ENCODE results near the gene ARHGAP1. TPM values are rescaled to one million over a fixed set of nuclear protein-coding genes. Genes with fewer than 3 reads are reported as not detected.

Gene ARHGAP1
- total RNA-seq, 1 donor from 2014 or later: 138 TPM

GRCh38 chr11:46640036-46640788 is 60.2 kb downstream of the ARHGAP1 start:
- DNase-seq (ENCODE audit: low spot score): no peak

GRCh38 chr11:46639197-46639839 is 61.1 kb downstream of the ARHGAP1 start:
- DNase-seq (ENCODE audit: low spot score): no peak

GRCh38 chr11:46637546-46637945 is 62.9 kb downstream of the ARHGAP1 start:
- no peak for DNase-seq (ENCODE audit: low spot score)

GRCh38 chr11:46635557-46636139 is 64.8 kb downstream of the ARHGAP1 start:
- no peak for DNase-seq (ENCODE audit: low spot score)

GRCh38 chr11:46633291-46634217 is 66.9 kb downstream of the ARHGAP1 start:
- DNase-seq (ENCODE audit: low spot score): no peak

DNA sequence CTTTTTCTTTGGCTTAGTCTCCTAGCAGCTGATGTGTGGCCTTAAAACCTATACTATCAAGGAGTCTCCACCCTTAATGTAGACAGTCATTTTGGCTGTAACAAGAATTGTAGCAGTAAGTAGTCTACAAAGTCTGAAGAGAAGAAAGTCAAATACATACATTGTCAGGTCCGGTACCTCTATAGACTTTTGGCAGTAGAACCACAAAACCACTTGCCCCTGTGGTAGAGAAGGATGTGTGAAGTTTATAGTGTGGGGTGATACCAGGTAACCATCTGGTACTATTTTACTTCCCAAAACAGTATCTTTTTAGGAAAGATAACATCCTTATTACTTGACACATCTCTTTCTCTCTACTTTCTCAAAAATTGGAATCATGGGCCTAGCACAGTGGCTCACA is 67.9 kb downstream of the ARHGAP1 start:
- DNase-seq (ENCODE audit: low spot score): no peak

- DNase-seq (ENCODE audit: low spot score): no peak
These were observed 68.7 kb downstream of the ARHGAP1 start for GRCh38 chr11:46631676-46632075.

DNA sequence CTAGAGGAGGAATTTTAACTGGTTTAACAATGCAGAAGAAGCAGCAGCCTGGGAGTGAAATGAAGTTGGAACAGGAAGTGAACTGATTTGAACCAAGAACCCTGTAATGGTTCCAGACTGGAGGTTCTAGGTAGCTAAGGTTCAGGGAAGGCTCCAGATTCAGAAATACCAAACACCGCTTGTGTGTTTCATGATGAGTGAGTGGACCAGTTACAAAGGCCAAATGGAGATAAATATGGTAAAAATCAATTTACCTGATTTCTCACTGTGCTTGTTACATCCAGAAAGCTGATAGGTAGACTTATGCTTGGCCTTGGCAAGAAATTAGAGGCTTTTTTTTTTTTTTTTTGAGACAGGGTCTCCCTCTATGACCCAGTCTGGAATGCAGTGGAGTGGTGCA is 70.2 kb downstream of the ARHGAP1 start:
- DNase-seq (ENCODE audit: low spot score): no peak

DNA sequence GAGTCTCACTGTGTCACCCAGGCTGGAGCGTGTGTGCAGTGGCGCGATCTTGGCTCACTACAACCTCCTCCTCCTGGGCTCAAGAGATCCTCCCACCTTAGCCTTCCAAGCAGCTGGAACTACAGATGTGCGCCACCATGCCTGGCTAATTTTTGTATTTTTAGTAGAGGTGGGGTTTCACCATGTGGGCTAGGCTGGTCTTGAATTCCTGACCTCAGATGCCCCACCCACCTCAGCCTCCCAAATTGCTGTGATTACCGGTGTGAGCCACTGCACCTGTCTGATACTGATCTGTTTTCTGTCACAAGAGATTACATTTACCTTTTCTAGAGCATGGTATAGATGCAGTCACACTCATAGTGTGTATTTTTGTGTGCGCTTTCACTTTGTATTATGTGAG is 71.5 kb downstream of the ARHGAP1 start:
- DNase-seq (ENCODE audit: low spot score): no peak

Other genes with a start within 250 kb of the ARHGAP1 start
- gene AMBRA1, start 106.6 kb downstream of the ARHGAP1 start, total RNA-seq: 42.1 TPM
- gene HARBI1, start 83.4 kb downstream of the ARHGAP1 start, total RNA-seq: 4.7 TPM
- gene ATG13, start 83.1 kb downstream of the ARHGAP1 start, total RNA-seq: 91.0 TPM
- 12.9 TPM for gene ZNF408, start 412 bp upstream of the ARHGAP1 start, total RNA-seq
- gene F2, start 18.6 kb upstream of the ARHGAP1 start, total RNA-seq: 21.4 TPM
- 64.6 TPM for gene CKAP5, start 145.7 kb upstream of the ARHGAP1 start, total RNA-seq
- gene LRP4, start 217.9 kb upstream of the ARHGAP1 start, total RNA-seq: 14.5 TPM
- gene CSTPP1, start 236.1 kb upstream of the ARHGAP1 start, total RNA-seq: 39.1 TPM